H1 (cell line): ENCODE data around the gene RGL3. TPM values are rescaled to one million over a fixed set of nuclear protein-coding genes. Genes with fewer than 3 reads are reported as not detected.

Source experiments
- CTCF ChIA-PET: fragments of 300-600 bp; sonication (Branson Sonifier 250); formaldehyde crosslinking; loops from one replicate; lab custom pipeline; 2021; ENCODE audit not compliant: partially characterized antibody; lab: Charles Lee
- POLR2A ChIA-PET: fragments of 300-600 bp; sonication (Branson Sonifier 250); formaldehyde crosslinking; loops from one replicate; lab custom pipeline; 2021; ENCODE audit warnings: inconsistent platforms; ENCODE audit not compliant: partially characterized antibody; lab: Charles Lee
- DNase-seq, 2 experiments: peaks; one replicate each; pipeline versions ENCODE4 v3.0.0 to v3.0.0-alpha.2; 2010 to 2022; ENCODE audit warnings: low spot score in 2 of 2, low read depth in 1 of 2, mixed read lengths in 1 of 2
- FAIRE-seq: peaks from 2 replicates; lab custom pipeline; 2011; peaks lifted over from hg19 to GRCh38; lab: Jason Lieb, UNC
- H2AFZ ChIP-seq: 2 replicates; pipeline ENCODE4 v1.8.1; 2012; ENCODE audit warnings: low read length, inconsistent platforms
- H2AK5ac ChIP-seq: 2 replicates; pipeline ENCODE4 v1.6.1; 2013; ENCODE audit warnings: low read depth, low read length
- H2BK120ac ChIP-seq: replicated peaks from 2 replicates; pipeline ENCODE3; 2013; ENCODE audit warnings: low read depth, low read length, inconsistent platforms
- H2BK12ac ChIP-seq: 2 replicates; pipeline ENCODE4 v1.6.1; 2013; ENCODE audit warnings: low read depth, low read length
- H2BK15ac ChIP-seq: 2 replicates; pipeline ENCODE4 v1.6.1; 2013; ENCODE audit warnings: low read length
- H2BK20ac ChIP-seq: 2 replicates; pipeline ENCODE4 v1.6.1; 2013; ENCODE audit warnings: low read length
- H2BK5ac ChIP-seq: 2 replicates; pipeline ENCODE4 v1.6.1; 2013; ENCODE audit warnings: low read depth, low read length
- H3K14ac ChIP-seq: 2 replicates; pipeline ENCODE4 v1.6.1; 2013; ENCODE audit warnings: inconsistent platforms; ENCODE audit not compliant: insufficient read length
- H3K18ac ChIP-seq: 2 replicates; pipeline ENCODE4 v1.6.1; 2013; ENCODE audit warnings: low read length; ENCODE audit errors: extremely low read depth
- H3K23ac ChIP-seq: 2 replicates; pipeline ENCODE4 v1.6.1; 2013; ENCODE audit warnings: inconsistent platforms; ENCODE audit not compliant: insufficient read length
- H3K23me2 ChIP-seq: 2 replicates; pipeline ENCODE4 v1.6.1; 2013; ENCODE audit warnings: low read depth, low read length
- H3K27ac ChIP-seq: 2 replicates; pipeline ENCODE4 v1.6.1; 2011; ENCODE audit warnings: low read depth, low read length, inconsistent platforms
- H3K27me3 ChIP-seq, 4 experiments: replicated peaks in 1 of 4; 1 replicate in 1 of 4; 2 replicates in 3 of 4; pipeline versions ENCODE4 v1.6.1 to v1.8.1; 2011 to 2013; ENCODE audit warnings: low read length in 3 of 4, mild to moderate bottlenecking in 3 of 4, inconsistent platforms in 2 of 4, mixed read lengths in 2 of 4, moderate library complexity in 1 of 4; ENCODE audit not compliant: control insufficient read depth in 3 of 4, insufficient read depth in 3 of 4; ENCODE audit errors: extremely low read depth in 1 of 4
- H3K36me3 ChIP-seq, 4 experiments: 2 replicates each; pipeline versions ENCODE4 v1.6.1 to v1.8.1; 2011 to 2013; ENCODE audit warnings: mild to moderate bottlenecking in 4 of 4, low read length in 3 of 4, moderate library complexity in 2 of 4, control low read depth in 1 of 4, inconsistent platforms in 1 of 4; ENCODE audit not compliant: insufficient read depth in 4 of 4, control insufficient read depth in 2 of 4
- H3K4ac ChIP-seq: replicated peaks from 2 replicates; pipeline ENCODE3; 2013; ENCODE audit warnings: low read length, low read depth, mixed read lengths, inconsistent platforms; ENCODE audit not compliant: insufficient read length
- H3K4me1 ChIP-seq, 4 experiments: replicated peaks in 1 of 4; 1 replicate in 1 of 4; 2 replicates in 3 of 4; pipeline versions ENCODE4 v1.6.1 to v1.8.1; 2011 to 2013; ENCODE audit warnings: low read length in 3 of 4, inconsistent platforms in 2 of 4, mixed read lengths in 1 of 4; ENCODE audit not compliant: insufficient read depth in 4 of 4, control insufficient read depth in 3 of 4
- H3K4me2 ChIP-seq, 2 experiments: 2 replicates each; pipeline versions ENCODE4 v1.6.1 to v1.8.1; 2011 to 2013; ENCODE audit warnings: low read depth in 2 of 2, low read length in 2 of 2, control low read depth in 1 of 2, inconsistent platforms in 1 of 2, mild to moderate bottlenecking in 1 of 2; ENCODE audit not compliant: insufficient read depth in 1 of 2
- H3K4me3 ChIP-seq, 4 experiments: fragments of 200-600, 300-600 bp in 1 of 4; sonication (generic), shearing (Covaris generic), sonication (Bioruptor Twin) in 1 of 4; 2 replicates each; pipeline versions ENCODE4 v1.5.1 to v1.8.1; 2011 to 2016; ENCODE audit warnings: low read length in 4 of 4, low read depth in 3 of 4, control low read depth in 2 of 4, inconsistent platforms in 2 of 4, mild to moderate bottlenecking in 2 of 4, mixed read lengths in 1 of 4, moderate library complexity in 1 of 4; ENCODE audit not compliant: insufficient read depth in 2 of 4; ENCODE audit errors: extremely low read depth in 1 of 4
- H3K56ac ChIP-seq: replicated peaks from 2 replicates; pipeline ENCODE3; 2013; ENCODE audit warnings: low read depth, mild to moderate bottlenecking, mixed read lengths, low read length, inconsistent platforms; ENCODE audit not compliant: insufficient read length
- H3K79me1 ChIP-seq: 2 replicates; pipeline ENCODE4 v1.6.1; 2013; ENCODE audit warnings: low read depth, low read length, control low read depth
- H3K79me2 ChIP-seq, 2 experiments: 2 replicates each; pipeline versions ENCODE4 v1.6.1 to v1.8.1; 2012 to 2013; ENCODE audit warnings: low read length in 2 of 2, mild to moderate bottlenecking in 2 of 2, inconsistent platforms in 1 of 2; ENCODE audit not compliant: insufficient read depth in 2 of 2, control insufficient read depth in 1 of 2
- H3K9ac ChIP-seq, 4 experiments: replicated peaks in 1 of 4; 1 replicate in 1 of 4; 2 replicates in 3 of 4; pipeline versions ENCODE4 v1.6.1 to v1.8.1; 2011 to 2013; ENCODE audit warnings: low read depth in 3 of 4, low read length in 3 of 4, control low read depth in 2 of 4, mild to moderate bottlenecking in 2 of 4, moderate library complexity in 2 of 4, inconsistent platforms in 1 of 4; ENCODE audit errors: extremely low read depth in 1 of 4
- H3K9me3 ChIP-seq, 2 experiments: 2 replicates each; pipeline versions ENCODE4 v1.6.1 to v1.8.1; 2012 to 2013; ENCODE audit warnings: mild to moderate bottlenecking in 2 of 2, moderate library complexity in 2 of 2, control low read depth in 1 of 2, inconsistent platforms in 1 of 2, low read depth in 1 of 2, low read length in 1 of 2, mixed read lengths in 1 of 2; ENCODE audit not compliant: insufficient read depth in 2 of 2
- H4K20me1 ChIP-seq, 2 experiments: replicated peaks in 1 of 2; 2 replicates each; pipeline versions ENCODE3 to v1.8.1; 2011 to 2013; ENCODE audit warnings: inconsistent platforms in 2 of 2, low read length in 2 of 2, mild to moderate bottlenecking in 1 of 2; ENCODE audit not compliant: insufficient read depth in 2 of 2, control insufficient read depth in 1 of 2
- H4K5ac ChIP-seq: 2 replicates; pipeline ENCODE4 v1.6.1; 2013; ENCODE audit warnings: low read length, low read depth, mixed read lengths, inconsistent platforms; ENCODE audit not compliant: insufficient read length
- H4K8ac ChIP-seq: 2 replicates; pipeline ENCODE4 v1.8.0; 2013; ENCODE audit warnings: mild to moderate bottlenecking, moderate library complexity, low read length, inconsistent platforms; ENCODE audit not compliant: insufficient read depth; ENCODE audit errors: extremely low read depth
- H4K91ac ChIP-seq: replicated peaks from 2 replicates; pipeline ENCODE3; 2013; ENCODE audit warnings: low read length, mixed read lengths, inconsistent platforms; ENCODE audit not compliant: insufficient read length
- BACH1 ChIP-seq: IDR thresholded peaks from 2 replicates; pipeline ENCODE4 v1.6.1; 2012; ENCODE audit warnings: low read length, improper control_type of control experiment
- CBX5 ChIP-seq: fragments of 300-800, 300-1000 bp; sonication (generic); IDR thresholded peaks from 2 replicates; pipeline ENCODE4 v1.7.1; 2016; ENCODE audit warnings: antibody characterized with exemption, low read length, low read depth
- HDAC2 ChIP-seq, 2 experiments: fragments of 300-600 bp in 1 of 2; sonication (generic) in 1 of 2; IDR thresholded peaks; 2 replicates each; pipeline ENCODE4 v1.6.1; 2011 to 2012; ENCODE audit warnings: low read depth in 2 of 2, low read length in 2 of 2, mild to moderate bottlenecking in 2 of 2, moderate library complexity in 2 of 2, borderline replicate concordance in 1 of 2, inconsistent platforms in 1 of 2
- HDAC6 ChIP-seq: IDR thresholded peaks from one replicate; pipeline ENCODE4 v1.7.1; 2012; ENCODE audit warnings: low read depth, mild to moderate bottlenecking, inconsistent platforms, low read length, moderate library complexity
- KDM5A ChIP-seq: fragments of 200-600 bp; IDR thresholded peaks from 2 replicates; pipeline ENCODE4 v1.7.1; 2012; ENCODE audit warnings: mild to moderate bottlenecking, low read length, inconsistent platforms, mixed read lengths
- MAFK ChIP-seq: IDR thresholded peaks from 2 replicates; pipeline ENCODE4 v1.6.1; 2012; ENCODE audit warnings: low read depth, mild to moderate bottlenecking, improper control_type of control experiment, low read length
- RFX5 ChIP-seq: IDR thresholded peaks from 2 replicates; pipeline ENCODE4 v1.6.1; 2011; ENCODE audit warnings: low read depth, low read length, improper control_type of control experiment, borderline replicate concordance
- RNF2 ChIP-seq: fragments of 200-900, 300-1000 bp; sonication (generic); IDR thresholded peaks from 2 replicates; pipeline ENCODE4 v1.7.1; 2016; ENCODE audit warnings: borderline replicate concordance, low read depth, mild to moderate bottlenecking, antibody characterized with exemption, low read length; ENCODE audit not compliant: poor library complexity, severe bottlenecking; ENCODE audit errors: missing control alignments
- SP2 ChIP-seq: IDR thresholded peaks from 2 replicates; pipeline ENCODE4 v1.6.1; 2012; ENCODE audit warnings: mild to moderate bottlenecking, low read length, inconsistent platforms
- TCF12 ChIP-seq: IDR thresholded peaks from 2 replicates; pipeline ENCODE4 v1.6.1; 2011; ENCODE audit warnings: low read depth, mild to moderate bottlenecking, low read length
- WGBS, 2 experiments: shearing (Covaris generic) in 1 of 2; methylation state at CpG; one replicate each; pipeline versions ENCODE4 v1.1.6 to v1.1.7; 2013 to 2015; ENCODE audit warnings: low lambda C conversion rate in 2 of 2, mixed read lengths in 2 of 2, inconsistent platforms in 1 of 2, low coverage in 1 of 2, missing lambda C conversion rate in 1 of 2; ENCODE audit not compliant: insufficient replicate concordance in 2 of 2, insufficient coverage in 1 of 2, insufficient read length in 1 of 2; ENCODE audit errors: extremely low coverage in 1 of 2, missing lambda C conversion rate in 1 of 2; 5-methylcytosine and 5-hydroxymethylcytosine counted together
- polyA plus RNA-seq, 7 experiments: library from polyadenylated mRNA; depleted of rRNA in 3 of 7; stranded (reverse) in 5 of 7; unstranded in 2 of 7; fragments of >200 nt in 5 of 7; fragments of 200-250 nt in 2 of 7; gene quantifications; 1 replicate in 5 of 7; 2 replicates in 1 of 7; 4 replicates in 1 of 7; pipeline versions ENCODE4 v1.2.1 to v1.2.3, GENCODE V29; 2011 to 2013; ENCODE audit warnings: missing spikeins in 2 of 7, mixed read lengths in 2 of 7
- total RNA-seq: library from RNA; stranded (reverse); fragmentation: NEBNext Ultra II Directional; extraction: Animal tissue kit (Norgen Biotek cat#: 25700); gene quantifications from 2 replicates; pipeline ENCODE4 v1.2.1, GENCODE V29; 2021

The RGL3 gene
- total and polyA plus RNA-seq, 2 of the 8 experiments (the other 6 are each of a cell fraction or from before 2014, with no cell fraction given): 36.9 to 40.9 TPM

DNA sequence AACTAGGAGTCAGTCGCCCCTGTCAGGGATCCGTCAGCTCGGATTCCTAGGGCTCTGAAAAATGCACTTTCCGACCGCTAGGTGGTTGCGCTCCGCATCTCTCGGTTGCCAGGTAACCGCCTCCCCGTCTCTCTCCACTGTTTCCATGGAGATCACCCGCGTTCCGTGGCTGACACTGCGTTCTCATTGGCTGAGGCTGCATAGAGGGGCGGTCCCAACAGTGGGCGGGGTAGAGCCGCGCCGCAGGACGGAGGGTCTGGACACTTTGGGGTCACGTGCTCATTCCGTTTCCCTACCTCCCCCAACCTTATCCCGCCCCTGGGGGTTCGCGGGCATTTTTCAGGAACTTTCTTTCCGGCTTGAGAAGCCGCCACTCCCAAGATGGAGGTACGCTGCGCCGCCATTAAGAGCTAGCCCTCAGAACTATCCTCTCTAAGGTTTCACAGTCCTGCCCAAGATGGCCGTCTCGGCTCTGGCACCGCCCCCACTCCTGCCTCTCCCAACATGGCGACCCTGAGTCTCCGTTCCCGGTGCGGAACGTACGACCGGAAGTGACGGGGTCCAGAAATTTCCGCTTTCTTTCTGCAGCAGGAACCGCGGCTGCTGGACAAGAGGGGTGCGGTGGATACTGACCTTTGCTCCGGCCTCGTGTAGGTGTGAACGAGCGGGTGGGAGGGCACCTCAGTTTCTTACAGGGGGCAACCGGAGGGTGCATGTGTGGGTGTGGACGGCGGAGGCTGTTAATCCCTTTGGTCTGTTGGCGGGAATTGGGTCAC is 16.1 kb upstream of the RGL3 start, which contains the start of the genes ODAD3 and PRKCSH:
Gene ODAD3, minus strand, starts transcription at position 65 of the 776 bp plus-strand sequence. CDS start 105 bp downstream, outside the sequence.
Gene PRKCSH, plus strand, starts transcription at position 579 of the 776 bp plus-strand sequence. CDS start 483 bp downstream, outside the sequence.
- Histone ChIP-seq H3K9me3 (no peaks in the 10 kb centered on the region), H3K56ac (peak within 1 kb of the TSS; percentile 87), H2BK5ac (peak within 1 kb of the TSS; percentile 97), H3K9ac (peak within 1 kb of the TSS; percentile 76 to 97 (median 96)), H2AK5ac (peak within 1 kb of the TSS; percentile 3; the same call in 1 of the 2 replicates), H3K79me2 (peaks cover 0 to 16% of the 10 kb centered on the region in 2 experiments; a peak in 2 of 4 replicates), H2BK20ac (no peak within 1 kb of the TSS), H3K36me3 (peaks cover 9 to 24% (median 16%) of the 10 kb centered on the region in 4 experiments; a peak in 7 of 8 replicates), H4K20me1 (peaks cover 0 to 5% of the 10 kb centered on the region in 2 experiments), H3K14ac (no peak within 1 kb of the TSS), H2BK120ac (peak within 1 kb of the TSS; percentile 69), H3K79me1 (no peaks in the 10 kb centered on the region; the same call in none of the 2 replicates), H3K18ac (peak within 1 kb of the TSS; percentile 60; the same call in 1 of the 2 replicates), H3K4ac (peak within 1 kb of the TSS; percentile 92), H3K23ac (no peak within 1 kb of the TSS), H3K4me3 (peak within 1 kb of the TSS; percentile 86 to 99 (median 93)), H3K27ac (peak within 1 kb of the TSS; percentile 91), H2BK12ac (peak within 1 kb of the TSS; percentile 50), H2BK15ac (no peak within 1 kb of the TSS; the same call in 1 of the 2 replicates), H3K4me1 (peaks cover 0 to 13% (median 7%) of the 10 kb centered on the region in 4 experiments; a peak in 5 of 7 replicates), H4K8ac (peak within 1 kb of the TSS; percentile 95), H3K4me2 (peak within 1 kb of the TSS; percentile 76 to 91), H4K91ac (peak within 1 kb of the TSS; percentile 85), H3K27me3 (no peaks in the 10 kb centered on the region), H3K23me2 (peaks cover 7% of the 10 kb centered on the region), H2AFZ (peak within 1 kb of the TSS; percentile 91), H4K5ac (peak within 1 kb of the TSS; percentile 81)
- ChIA-PET POLR2A (interaction anchor here (1.0 to 2.8 kb wide), 9 partner anchors 8 to 60 kb away, joined by 3 to 15 read pairs (median 9); partner anchors contain the start of genes RGL3 and SWSAP1), CTCF (interaction anchor here (0.6 to 13.0 kb wide), 21 partner anchors 9 to 1639 kb away, joined by 3 to 192 read pairs (median 4); partner anchors contain the start of genes EPOR, RGL3 and SWSAP1)
- DNase-seq (peak; percentile 98 to 99), FAIRE-seq (peak; percentile 92)
- WGBS, 2 experiments: 2% methylated on average over 47 of the region's 53 CpGs; no CpG with 5 or more reads in 1 of the 2 experiments
- TF ChIP-seq BACH1 (no peak), MAFK (no peak), KDM5A (peak; percentile 62; the same call in 1 of the 2 replicates), HDAC2 (IDR thresholded peaks at IDR 0.05; ENCODE audit: borderline replicate concordance in 1 of 2, low read depth in 2 of 2, low read length in 2 of 2) (peak in 1 of 2 experiments; percentile 19; a peak in 1 of 4 replicates), RFX5 (no peak), HDAC6 (no peak), TCF12 (0 out of 2 replicates have a peak, but pooled peaks have one; percentile 6), RNF2 (no peak), CBX5 (no peak), SP2 (no peak)
